NT2/D1 (cell line): ENCODE results near the gene CARD9.

Experiments used
- DNase-seq: peaks from one replicate; pipeline ENCODE4 v3.0.0-alpha.2; 2011; ENCODE audit warnings: low read depth, low spot score
- H3K27me3 ChIP-seq: 2 replicates; pipeline ENCODE4 v1.6.0; 2011; ENCODE audit warnings: mild to moderate bottlenecking; ENCODE audit not compliant: insufficient read length, insufficient read depth
- H3K36me3 ChIP-seq: 2 replicates; pipeline ENCODE4 v1.6.1; 2011; ENCODE audit warnings: mild to moderate bottlenecking, low read length, mixed read lengths; ENCODE audit not compliant: insufficient read depth, insufficient read length
- H3K4me1 ChIP-seq: 2 replicates; pipeline ENCODE4 v1.5.1; 2011; ENCODE audit not compliant: insufficient read depth, insufficient read length
- H3K4me3 ChIP-seq: 2 replicates; pipeline ENCODE4 v1.5.1; 2011; ENCODE audit warnings: low read depth; ENCODE audit not compliant: insufficient read length
- H3K9ac ChIP-seq: 2 replicates; pipeline ENCODE4 v1.6.0; 2011; ENCODE audit warnings: low read depth; ENCODE audit not compliant: insufficient read length
- H3K9me3 ChIP-seq: 2 replicates; pipeline ENCODE4 v1.5.1; 2011; ENCODE audit warnings: mild to moderate bottlenecking, low read length; ENCODE audit not compliant: insufficient read depth
- SUZ12 ChIP-seq: IDR thresholded peaks from 2 replicates; pipeline ENCODE4 v1.6.1; 2011; ENCODE audit not compliant: insufficient read length, insufficient read depth; ENCODE audit errors: extremely low read depth
- YY1 ChIP-seq: IDR thresholded peaks from 2 replicates; pipeline ENCODE4 v1.6.1; 2011; ENCODE audit not compliant: insufficient read length, insufficient read depth
- ZNF274 ChIP-seq: IDR thresholded peaks from 2 replicates; pipeline ENCODE4 v1.6.1; 2011; ENCODE audit warnings: mild to moderate bottlenecking, low read depth, low read length

The CARD9 gene

DNA sequence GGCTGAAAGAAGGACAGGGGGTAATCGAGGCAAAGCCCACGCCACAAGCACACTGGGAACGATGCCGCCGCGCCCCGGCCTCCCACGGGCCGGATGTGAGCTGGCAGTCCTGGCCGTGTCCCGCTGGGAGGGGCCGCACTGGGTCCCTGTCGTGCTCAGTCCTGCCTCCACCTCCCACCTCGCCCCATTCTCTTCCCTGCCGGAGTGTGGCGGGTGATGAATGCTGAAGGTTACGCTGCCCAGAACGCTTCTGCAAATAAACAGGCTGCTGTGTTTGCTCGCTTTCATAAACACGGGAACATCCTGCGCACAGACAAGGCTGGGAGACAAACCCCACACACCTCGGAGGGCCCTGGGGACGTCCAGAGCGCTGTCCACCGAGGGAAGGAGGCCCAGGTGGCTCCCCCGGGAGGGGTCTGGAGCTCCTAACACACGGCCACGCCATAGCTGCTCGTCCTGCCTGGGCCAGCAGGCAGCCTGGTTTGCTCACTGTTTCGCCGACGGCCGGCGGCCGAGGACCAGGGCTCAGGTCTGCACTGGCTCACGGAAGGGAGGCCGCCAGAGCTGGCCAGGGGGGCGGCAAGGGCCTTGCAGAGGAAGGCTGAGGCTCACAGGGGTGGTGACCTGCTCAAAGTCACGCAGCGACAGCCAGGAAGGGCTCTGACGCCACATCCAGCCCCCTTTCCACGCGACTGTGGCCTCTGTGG, 12.3 kb downstream of the CARD9 start:
- Histone ChIP-seq H3K4me3 (no peak overlapping the region), H3K36me3 (peaks cover 86% of the 10 kb centered on the region), H3K9ac (no peak overlapping the region), H3K4me1 (peaks cover 23% of the 10 kb centered on the region), H3K27me3 (no peaks in the 10 kb centered on the region), H3K9me3 (no peaks in the 10 kb centered on the region; the same call in 1 of the 2 replicates)
- TF ChIP-seq YY1 (no peak), ZNF274 (no peak), SUZ12 (no peak)
- no peak for DNase-seq

DNA sequence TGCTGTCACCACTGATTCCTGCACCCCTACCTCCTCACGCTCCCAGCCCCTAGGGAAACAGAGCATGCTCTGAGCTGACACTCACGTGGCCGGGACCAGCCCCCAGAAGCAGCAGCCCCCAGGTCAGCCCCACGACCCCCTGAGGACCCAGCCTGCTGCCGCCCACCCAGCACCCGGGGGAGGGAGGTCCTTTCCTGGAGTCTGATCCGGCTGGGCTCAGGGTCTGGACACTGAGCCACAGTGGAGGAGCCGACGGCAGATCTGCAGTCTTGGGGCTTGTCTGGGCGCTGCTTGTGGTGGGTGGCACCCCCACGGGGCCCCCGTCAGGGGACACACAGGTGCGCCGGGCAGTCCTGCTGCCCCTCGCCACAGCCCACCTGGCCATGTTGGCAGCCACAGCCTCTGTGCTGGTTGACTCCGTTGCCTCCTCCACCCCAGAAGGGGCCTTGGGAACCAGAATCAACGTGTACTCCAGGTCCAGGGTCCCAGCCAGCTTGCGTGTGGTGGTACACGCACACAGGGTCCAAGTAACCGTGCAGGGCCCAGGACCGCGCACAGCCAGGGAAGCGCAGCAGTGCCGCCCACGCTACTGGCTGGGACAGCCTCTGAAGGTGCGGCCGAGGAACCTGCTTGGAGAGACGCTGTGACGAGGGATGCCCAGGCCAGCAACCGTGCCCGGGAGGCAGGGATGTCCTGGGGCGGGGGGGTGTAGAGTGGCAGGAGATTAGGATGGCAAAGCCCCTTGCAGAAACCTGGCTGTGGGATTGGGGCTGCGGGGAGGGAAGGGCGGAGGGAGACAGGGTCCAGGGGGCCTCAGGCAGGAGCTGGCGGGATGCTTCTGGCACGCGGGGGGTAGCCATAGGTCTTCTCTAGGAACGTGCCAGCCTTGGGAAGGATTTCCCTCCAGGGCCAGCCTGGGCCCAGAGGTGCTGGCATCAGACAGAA, 13.4 kb downstream of the CARD9 start:
- no peaks in the 10 kb centered on the region for H3K27me3 ChIP-seq
- no peak for TF ChIP-seq SUZ12
- TF ChIP-seq YY1 = no peak
- no peak for TF ChIP-seq ZNF274
- H3K9me3 ChIP-seq = no peaks in the 10 kb centered on the region; the same call in 1 of the 2 replicates
- H3K9ac ChIP-seq = no peak overlapping the region
- no peak for DNase-seq
- H3K4me3 ChIP-seq = no peak overlapping the region
- H3K36me3 ChIP-seq = peaks cover 78% of the 10 kb centered on the region
- H3K4me1 ChIP-seq = peaks cover 21% of the 10 kb centered on the region

DNA sequence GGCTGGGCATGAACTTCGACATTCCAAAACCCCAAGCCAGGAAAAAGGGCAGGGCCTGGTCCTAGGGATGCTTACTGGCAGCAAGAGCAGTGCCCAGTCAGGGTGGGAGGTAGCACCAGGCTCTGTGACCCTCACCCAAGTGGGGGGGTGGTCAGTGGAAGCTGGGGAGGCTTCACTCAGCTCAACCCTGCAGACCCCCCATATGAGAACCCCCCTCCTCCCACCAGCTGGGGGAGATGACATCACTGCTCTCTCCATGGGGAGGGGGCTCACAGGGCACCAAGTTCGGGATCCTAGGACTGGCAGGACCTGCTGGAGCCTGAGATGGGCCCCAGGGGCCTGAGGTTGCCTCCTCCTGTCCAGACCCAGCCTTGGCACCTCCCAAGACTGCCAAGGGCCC, 14.6 kb downstream of the CARD9 start:
- DNase-seq = no peak
- no peak overlapping the region for H3K9ac ChIP-seq
- no peak for TF ChIP-seq YY1
- TF ChIP-seq SUZ12 = no peak
- TF ChIP-seq ZNF274 = no peak
- H3K4me3 ChIP-seq = no peak overlapping the region
- H3K36me3 ChIP-seq = peaks cover 67% of the 10 kb centered on the region
- no peaks in the 10 kb centered on the region for H3K9me3 ChIP-seq
- no peaks in the 10 kb centered on the region for H3K27me3 ChIP-seq
- H3K4me1 ChIP-seq = peaks cover 19% of the 10 kb centered on the region

DNA sequence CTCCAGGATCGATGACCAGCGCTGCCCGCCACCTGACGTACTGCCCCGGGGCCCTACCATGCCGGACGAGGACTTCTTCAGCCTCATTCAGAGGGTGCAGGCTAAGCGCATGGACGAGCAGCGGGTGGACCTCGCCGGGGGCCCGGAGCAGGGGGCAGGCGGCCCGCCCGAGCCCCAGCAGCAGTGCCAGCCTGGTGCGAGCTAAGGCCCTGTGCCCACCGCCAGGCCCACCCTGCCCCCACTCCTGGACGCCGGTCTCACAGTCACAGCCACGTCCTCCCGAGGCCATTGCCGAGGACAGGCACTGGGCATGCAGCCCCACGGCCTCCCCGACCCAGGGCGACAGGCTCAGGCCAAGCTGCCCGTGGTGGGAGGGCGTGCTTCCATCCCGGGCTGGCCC, 15.5 kb downstream of the CARD9 start:
- Histone ChIP-seq H3K27me3 (no peaks in the 10 kb centered on the region), H3K4me3 (no peak overlapping the region), H3K9me3 (no peaks in the 10 kb centered on the region), H3K36me3 (peaks cover 65% of the 10 kb centered on the region), H3K9ac (no peak overlapping the region), H3K4me1 (peaks cover 17% of the 10 kb centered on the region)
- no peak for DNase-seq
- no peak for TF ChIP-seq YY1
- no peak for TF ChIP-seq ZNF274
- TF ChIP-seq SUZ12 = no peak

DNA sequence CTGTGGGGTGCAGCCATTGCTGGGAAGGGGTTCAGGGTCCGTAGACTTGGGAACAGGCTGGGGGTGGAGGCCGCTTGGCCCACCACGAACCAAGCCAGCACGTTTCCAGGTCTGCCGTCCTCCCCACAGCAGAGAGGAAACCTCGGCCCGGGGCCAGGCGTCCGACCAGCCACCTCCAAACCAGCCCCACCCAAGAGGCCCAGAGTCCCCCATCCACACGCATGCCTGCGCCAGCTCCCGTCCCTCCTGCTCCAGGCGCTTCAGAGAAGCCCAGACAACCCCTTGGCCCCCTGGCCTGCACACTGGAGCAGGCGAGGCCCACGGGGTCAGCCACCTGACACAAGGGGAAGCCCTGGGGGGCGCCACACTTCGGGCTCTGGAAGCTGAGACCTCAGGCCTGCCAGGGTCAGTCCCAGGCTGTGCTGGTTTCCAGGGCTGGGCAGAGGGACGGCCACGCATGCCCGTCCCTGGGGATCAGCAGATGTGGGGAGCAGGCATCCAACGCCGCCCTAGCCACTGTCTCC, 16.2 kb downstream of the CARD9 start:
- TF ChIP-seq SUZ12 = no peak
- TF ChIP-seq ZNF274 = no peak
- TF ChIP-seq YY1 = no peak
- no peak for DNase-seq
- no peak overlapping the region for H3K4me3 ChIP-seq
- peaks cover 61% of the 10 kb centered on the region for H3K36me3 ChIP-seq
- no peak overlapping the region for H3K9ac ChIP-seq
- no peaks in the 10 kb centered on the region for H3K9me3 ChIP-seq
- peaks cover 16% of the 10 kb centered on the region for H3K4me1 ChIP-seq
- H3K27me3 ChIP-seq = no peaks in the 10 kb centered on the region

DNA sequence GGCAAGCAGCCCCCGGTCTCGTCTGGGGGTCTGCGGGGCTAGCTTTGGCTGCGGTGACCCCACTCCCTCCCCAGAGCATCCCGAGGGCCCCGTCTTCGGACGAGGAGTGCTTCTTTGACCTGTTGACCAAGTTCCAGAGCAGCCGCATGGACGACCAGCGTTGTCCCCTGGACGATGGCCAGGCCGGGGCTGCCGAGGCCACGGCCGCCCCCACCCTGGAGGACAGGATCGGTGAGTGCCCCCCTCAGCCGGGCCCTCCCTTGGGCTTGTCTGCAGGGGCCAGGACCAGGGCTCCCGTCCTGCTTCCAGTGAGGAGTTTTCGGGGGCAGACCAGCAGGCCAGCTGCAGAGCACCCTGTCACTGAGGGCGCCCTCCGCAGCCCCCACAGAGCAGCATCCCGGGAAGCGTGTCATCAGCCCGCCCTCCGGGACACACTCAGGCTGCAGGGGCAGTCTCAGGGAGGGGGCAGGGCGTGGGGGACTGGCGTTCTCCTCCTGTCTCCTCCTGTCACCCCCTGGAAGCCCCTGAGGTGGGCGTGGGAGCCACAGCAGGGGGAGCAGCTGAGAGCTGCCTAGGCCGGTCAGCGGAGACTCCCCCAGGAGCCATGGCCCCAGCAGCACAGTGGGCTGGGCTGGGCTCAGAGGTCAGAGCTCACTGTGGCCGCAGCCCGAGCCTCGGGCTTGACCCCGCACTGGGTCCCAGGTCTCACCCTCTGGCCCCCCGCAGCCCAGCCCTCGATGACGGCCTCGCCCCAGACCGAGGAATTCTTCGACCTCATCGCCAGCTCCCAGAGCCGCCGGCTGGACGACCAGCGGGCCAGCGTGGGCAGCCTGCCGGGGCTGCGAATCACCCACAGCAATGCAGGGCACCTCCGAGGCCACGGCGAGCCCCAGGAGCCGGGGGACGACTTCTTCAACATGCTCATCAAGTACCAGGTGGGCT, 17.6 kb downstream of the CARD9 start:
- Histone ChIP-seq H3K4me1 (peaks cover 13% of the 10 kb centered on the region), H3K9me3 (no peaks in the 10 kb centered on the region), H3K27me3 (no peaks in the 10 kb centered on the region), H3K4me3 (no peak overlapping the region), H3K9ac (peak overlapping the region; percentile 50), H3K36me3 (peaks cover 49% of the 10 kb centered on the region)
- no peak for DNase-seq
- no peak for TF ChIP-seq SUZ12
- no peak for TF ChIP-seq YY1
- no peak for TF ChIP-seq ZNF274

DNA sequence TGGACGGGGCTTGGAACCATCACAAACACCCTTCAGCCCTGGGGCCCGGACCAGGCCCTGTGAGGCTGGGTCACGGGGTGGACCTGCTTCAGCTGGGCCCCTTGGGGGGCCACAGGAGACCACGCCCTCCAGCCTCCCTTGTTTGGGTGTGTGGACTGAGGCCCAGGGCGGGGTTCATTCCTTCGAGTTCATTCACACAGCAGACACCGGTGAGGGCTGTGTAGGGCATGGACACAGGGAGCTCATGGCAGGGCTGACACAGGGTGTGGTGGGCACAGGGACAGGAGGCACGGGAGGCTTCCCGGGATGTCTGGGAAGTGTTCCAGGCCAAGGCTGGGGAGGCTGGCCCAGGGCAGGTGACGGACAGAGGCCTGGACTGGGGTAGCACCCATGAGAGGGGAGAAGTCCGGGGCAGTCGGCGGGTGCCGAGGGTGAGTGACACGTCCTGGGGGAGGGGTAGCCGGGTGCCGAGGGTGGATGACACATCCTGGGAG, 18.8 kb downstream of the CARD9 start:
- DNase-seq = no peak
- no peaks in the 10 kb centered on the region for H3K27me3 ChIP-seq
- H3K4me3 ChIP-seq = no peak overlapping the region
- no peaks in the 10 kb centered on the region; the same call in 1 of the 2 replicates for H3K9me3 ChIP-seq
- TF ChIP-seq YY1 (no peak), ZNF274 (no peak), SUZ12 (no peak)
- peaks cover 45% of the 10 kb centered on the region for H3K36me3 ChIP-seq
- peak overlapping the region; percentile 26 for H3K9ac ChIP-seq
- peaks cover 13% of the 10 kb centered on the region for H3K4me1 ChIP-seq
